ENCODE measurements around the gene CYFIP2.

Gene CYFIP2

GRCh38 chr5:157259699-157260098, 6.2 kb upstream of the CYFIP2 start:
- no peak for DNase-seq

- DNase-seq, result no peak
Observed at GRCh38 chr5:157263496-157264090, 2.3 kb upstream of the CYFIP2 start.

GRCh38 chr5:157266286-157267007, 524 bp downstream of the CYFIP2 start:
- peak; percentile 59 for DNase-seq

- DNase-seq, result no peak
Observed at GRCh38 chr5:157267025-157267424, 1.1 kb downstream of the CYFIP2 start.

GRCh38 chr5:157267761-157268480, 2.0 kb downstream of the CYFIP2 start:
- no peak for DNase-seq

- peak; percentile 49 for DNase-seq
Observed at GRCh38 chr5:157269165-157269671, 3.3 kb downstream of the CYFIP2 start.

GRCh38 chr5:157269761-157270272, 3.9 kb downstream of the CYFIP2 start:
- DNase-seq, result no peak

GRCh38 chr5:157270771-157271170, 4.8 kb downstream of the CYFIP2 start:
- no peak for DNase-seq

- DNase-seq, result peak; percentile 94
Observed at GRCh38 chr5:157271740-157272271, 5.9 kb downstream of the CYFIP2 start.

- DNase-seq, result peak; percentile 62
Observed at GRCh38 chr5:157273131-157273556, 7.2 kb downstream of the CYFIP2 start.

- DNase-seq, result no peak
Observed at GRCh38 chr5:157275403-157275802, 9.5 kb downstream of the CYFIP2 start.

- no peak for DNase-seq
Observed at GRCh38 chr5:157278319-157279037, 12.6 kb downstream of the CYFIP2 start.

- DNase-seq, result no peak
Observed at GRCh38 chr5:157279605-157280239, 13.8 kb downstream of the CYFIP2 start.

- no peak for DNase-seq
Observed at GRCh38 chr5:157280927-157281326, 15.0 kb downstream of the CYFIP2 start.

- no peak for DNase-seq
Observed at GRCh38 chr5:157282150-157282549, 16.2 kb downstream of the CYFIP2 start.

GRCh38 chr5:157283434-157283833, 17.5 kb downstream of the CYFIP2 start:
- no peak for DNase-seq

GRCh38 chr5:157284458-157285212, 18.7 kb downstream of the CYFIP2 start:
- DNase-seq, result no peak

GRCh38 chr5:157285310-157286035, 19.6 kb downstream of the CYFIP2 start:
- DNase-seq, result no peak

- no peak for DNase-seq
Observed at GRCh38 chr5:157286761-157287211, 20.9 kb downstream of the CYFIP2 start.

GRCh38 chr5:157288405-157289163, 22.7 kb downstream of the CYFIP2 start:
- no peak for DNase-seq
